NOMO-1 (cell line): Measurements from ENCODE around the gene TCIRG1.

Source experiments
- DNase-seq, 2 experiments: peaks; one replicate each; lab custom pipeline; 2025; ENCODE audit not compliant: unreplicated experiment in 2 of 2; lab: John Stamatoyannopoulos, UW

The TCIRG1 gene

GRCh38 chr11:68004551-68005335, 34.1 kb upstream of the TCIRG1 start:
- DNase-seq, result no peak

- DNase-seq, result no peak
Measured at GRCh38 chr11:68006606-68007166, 32.1 kb upstream of the TCIRG1 start.

GRCh38 chr11:68007498-68008380, 31.1 kb upstream of the TCIRG1 start:
- no peak for DNase-seq

GRCh38 chr11:68008381-68009337, 30.2 kb upstream of the TCIRG1 start:
- DNase-seq, result peak; percentile 12 to 32

GRCh38 chr11:68009391-68010089, 29.3 kb upstream of the TCIRG1 start:
- peak; percentile 58 to 70 for DNase-seq

- DNase-seq, result peak; percentile 90 to 97
Measured at GRCh38 chr11:68010090-68011041, 28.5 kb upstream of the TCIRG1 start, which contains the start of gene ALDH3B1. ALDH3B1 (plus strand) TSS chr11:68010327; CDS start chr11:68015298, 4,971 bp downstream.

GRCh38 chr11:68011051-68011943, 27.5 kb upstream of the TCIRG1 start:
- peak; percentile 54 to 58 for DNase-seq

GRCh38 chr11:68012044-68012842, 26.6 kb upstream of the TCIRG1 start:
- DNase-seq, result no peak

GRCh38 chr11:68012843-68013610, 25.8 kb upstream of the TCIRG1 start:
- DNase-seq, result no peak

- no peak for DNase-seq
Measured at GRCh38 chr11:68013611-68014156, 25.1 kb upstream of the TCIRG1 start.

- DNase-seq, result no peak
Measured at GRCh38 chr11:68014157-68014946, 24.5 kb upstream of the TCIRG1 start.

- no peak for DNase-seq
Measured at GRCh38 chr11:68014947-68015447, 23.8 kb upstream of the TCIRG1 start.

- no peak for DNase-seq
Measured at GRCh38 chr11:68015467-68015866, 23.4 kb upstream of the TCIRG1 start.

GRCh38 chr11:68016161-68016903, 22.5 kb upstream of the TCIRG1 start:
- DNase-seq, result no peak
